HepG2 (cell line): Measurements from ENCODE around the gene RAE1. TPM values are rescaled to one million over a fixed set of nuclear protein-coding genes. Genes with fewer than 3 reads are reported as not detected.

Source experiments
- ARNT ChIP-seq: fragments of 450-650 bp; IDR thresholded peaks from 2 replicates; pipeline ENCODE4 v1.6.1; 2017
- CEBPB ChIP-seq: IDR thresholded peaks from 2 replicates; pipeline ENCODE4 v1.6.1; 2011; ENCODE audit warnings: low read depth, low read length, improper control_type of control experiment, borderline replicate concordance
- DPF2 ChIP-seq: sonication (generic); formaldehyde crosslinking; IDR thresholded peaks from 2 replicates; pipeline ENCODE4 v1.4.0; 2020; ENCODE audit warnings: mild to moderate bottlenecking, low read depth, missing genetic modification reagents, borderline replicate concordance
- FOXO1 ChIP-seq: sonication (generic); formaldehyde crosslinking; IDR thresholded peaks from 2 replicates; pipeline ENCODE4 v1.4.0; 2020; ENCODE audit warnings: missing genetic modification reagents
- JARID2 ChIP-seq: sonication (generic); formaldehyde crosslinking; IDR thresholded peaks from 2 replicates; pipeline ENCODE4 v1.8.1; 2023; ENCODE audit warnings: missing genetic modification reagents, inconsistent platforms; ENCODE audit not compliant: insufficient replicate concordance
- KLF15 ChIP-seq: sonication (generic); formaldehyde crosslinking; IDR thresholded peaks from 2 replicates; pipeline ENCODE4 v1.8.1; 2023; ENCODE audit warnings: borderline replicate concordance, mild to moderate bottlenecking, inconsistent platforms, missing genetic modification reagents, mixed read lengths
- LCORL ChIP-seq, 2 experiments: fragments of 450-650 bp in 1 of 2; sonication (generic) in 1 of 2; formaldehyde crosslinking in 1 of 2; IDR thresholded peaks; 2 replicates each; pipeline versions ENCODE4 v1.5.0 to v1.6.1; 2017 to 2020; ENCODE audit warnings: antibody characterized with exemption in 1 of 2, missing genetic modification reagents in 1 of 2
- MAFG ChIP-seq: sonication (generic); formaldehyde crosslinking; IDR thresholded peaks from 2 replicates; pipeline ENCODE4 v1.5.1; 2020; ENCODE audit warnings: mild to moderate bottlenecking, missing genetic modification reagents
- PHF20 ChIP-seq: sonication (generic); formaldehyde crosslinking; IDR thresholded peaks from 2 replicates; pipeline ENCODE4 v1.5.0; 2020; ENCODE audit warnings: mild to moderate bottlenecking, missing genetic modification reagents
- RBM22 ChIP-seq: fragments of 200-400 bp; formaldehyde crosslinking; optimal IDR thresholded peaks from 2 replicates; pipeline ENCODE3; 2017; ENCODE audit warnings: mild to moderate bottlenecking, low read length, moderate library complexity
- RBM39 ChIP-seq: fragments of 200-400 bp; formaldehyde crosslinking; IDR thresholded peaks from one replicate; pipeline ENCODE4 v1.6.1; 2018; ENCODE audit warnings: antibody characterized with exemption, mild to moderate bottlenecking, low read depth, low read length; ENCODE audit not compliant: poor library complexity, severe bottlenecking
- REL ChIP-seq: sonication (generic); formaldehyde crosslinking; conservative IDR thresholded peaks from 2 replicates; pipeline ENCODE4 v1.8.0; 2022; ENCODE audit warnings: mild to moderate bottlenecking, missing genetic modification reagents, moderate library complexity
- YEATS4 ChIP-seq: sonication (generic); formaldehyde crosslinking; IDR thresholded peaks from 2 replicates; pipeline ENCODE4 v1.4.0; 2020; ENCODE audit warnings: missing genetic modification reagents, borderline replicate concordance
- ZBTB39 ChIP-seq: sonication (generic); formaldehyde crosslinking; IDR thresholded peaks from 2 replicates; pipeline ENCODE4 v1.5.0; 2020; ENCODE audit warnings: missing genetic modification reagents
- ZBTB7A ChIP-seq: sonication (generic); formaldehyde crosslinking; IDR thresholded peaks from 2 replicates; pipeline ENCODE4 v1.8.0; 2022; ENCODE audit warnings: mild to moderate bottlenecking, missing genetic modification reagents
- ZMYM3 ChIP-seq: sonication (generic); formaldehyde crosslinking; IDR thresholded peaks from 2 replicates; pipeline ENCODE4 v1.5.1; 2020; ENCODE audit warnings: mild to moderate bottlenecking, missing genetic modification reagents
- ZNF253 ChIP-seq: sonication (generic); formaldehyde crosslinking; IDR thresholded peaks from 2 replicates; pipeline ENCODE4 v1.8.0; 2022; ENCODE audit warnings: mild to moderate bottlenecking, missing genetic modification reagents, borderline replicate concordance
- ZNF280D ChIP-seq: sonication (generic); formaldehyde crosslinking; IDR thresholded peaks from 2 replicates; pipeline ENCODE4 v1.5.1; 2020; ENCODE audit warnings: mild to moderate bottlenecking, missing genetic modification reagents
- ZNF335 ChIP-seq: sonication (generic); formaldehyde crosslinking; IDR thresholded peaks from 2 replicates; pipeline ENCODE4 v1.4.0; 2020; ENCODE audit warnings: missing genetic modification reagents
- ZNF547 ChIP-seq: sonication (generic); formaldehyde crosslinking; IDR thresholded peaks from 2 replicates; pipeline ENCODE4 v1.5.1; 2020; ENCODE audit warnings: mild to moderate bottlenecking, missing genetic modification reagents
- ZNF670 ChIP-seq: sonication (generic); formaldehyde crosslinking; IDR thresholded peaks from 2 replicates; pipeline ENCODE4 v1.8.0; 2022; ENCODE audit warnings: mild to moderate bottlenecking, missing genetic modification reagents, borderline replicate concordance
- ZNF703 ChIP-seq: sonication (generic); formaldehyde crosslinking; IDR thresholded peaks from 2 replicates; pipeline ENCODE4 v1.5.1; 2020; ENCODE audit warnings: missing genetic modification reagents, mild to moderate bottlenecking, moderate library complexity, borderline replicate concordance
- polyA plus RNA-seq, 8 experiments: library from polyadenylated mRNA; depleted of rRNA in 3 of 8; stranded (reverse) in 7 of 8; unstranded in 1 of 8; fragments of >200 nt; fragmentation: Illumina TruSeq in 4 of 8; extraction: Trizol in 4 of 8; gene quantifications; 2 replicates each; pipeline versions ENCODE4 v1.2.1 to v1.2.3, GENCODE V29; 2011 to 2016; ENCODE audit warnings: low read depth in 4 of 8, missing spikeins in 1 of 8, mixed read lengths in 1 of 8; ENCODE audit not compliant: insufficient read depth in 1 of 8
- total RNA-seq, 5 experiments: library from RNA; depleted of rRNA; stranded (reverse); fragments of >200 nt; fragmentation: Illumina TruSeq; extraction: Trizol; gene quantifications; 2 replicates each; pipeline ENCODE4 v1.2.3, GENCODE V29; 2016; ENCODE audit warnings: low read depth in 1 of 5
- TF ChIP-seq, protein P1 (sequence below): sonication (generic); formaldehyde crosslinking; IDR thresholded peaks from 2 replicates; pipeline ENCODE4 v1.4.0; 2020; ENCODE audit warnings: missing genetic modification reagents; ENCODE audit errors: not compliant biosample characterization

RAE1 gene
- total and polyA plus RNA-seq, 2 of the 13 experiments (the other 11 are each of a cell fraction or from before 2014, with no cell fraction given): 36.1 to 72.9 TPM

DNA sequence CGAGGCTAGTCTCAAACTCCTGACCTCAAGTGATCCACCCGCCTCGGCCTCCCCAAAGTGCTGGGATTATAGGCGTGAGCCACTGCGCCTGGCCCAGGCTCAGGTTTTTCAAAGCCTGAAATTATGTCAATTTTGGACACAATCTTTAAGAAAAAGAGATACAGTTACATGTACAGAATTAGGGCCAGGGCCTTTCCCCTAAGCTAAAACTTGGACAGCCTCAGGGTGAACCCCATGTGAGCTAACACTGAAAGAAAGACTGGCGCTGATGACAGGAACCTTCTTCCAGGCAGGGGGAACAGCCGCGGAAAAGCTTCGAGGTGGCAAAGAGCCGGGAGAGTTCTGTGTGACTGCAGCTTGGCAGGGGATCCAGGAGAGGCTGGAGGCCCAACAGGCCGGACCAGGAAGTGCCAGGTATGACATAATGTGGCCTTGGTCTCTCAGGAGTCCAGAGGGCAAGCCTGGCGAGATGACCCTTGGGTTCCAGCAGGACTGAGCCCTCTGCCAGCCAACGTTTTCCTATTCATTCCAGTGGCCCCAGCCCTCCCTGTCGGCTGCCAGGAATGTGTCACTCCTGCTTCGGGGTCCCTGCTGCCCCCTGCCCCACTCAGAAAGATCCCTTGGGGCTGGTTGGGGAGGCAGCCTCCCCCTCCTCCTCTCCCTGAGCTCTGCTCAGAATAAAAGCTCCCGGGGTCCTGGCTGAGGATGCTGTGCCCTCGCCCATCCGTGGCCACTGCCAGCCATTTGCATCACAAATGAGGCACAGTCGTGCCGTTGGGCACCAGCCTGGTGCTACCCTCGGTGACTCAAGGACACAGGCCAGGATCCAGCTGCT lies 77.5 kb downstream of the RAE1 start (continued):
- TF ChIP-seq ZBTB39 (CRISPR knock-in tag) (no peak), ZNF670 (0 out of 2 replicates have a peak, but pooled peaks have one; percentile 68), ARNT (no peak), LCORL (IDR thresholded peaks at IDR 0.05) (no peak), LCORL (CRISPR knock-in tag; IDR thresholded peaks at IDR 0.05) (peak; percentile 57; the same call in 1 of the 2 replicates), PHF20 (peak; percentile 55), FOXO1 (CRISPR knock-in tag) (0 out of 2 replicates have a peak, but pooled peaks have one; percentile 5), REL (no peak), ZBTB7A (peak; percentile 73), YEATS4 (CRISPR knock-in tag) (0 out of 2 replicates have a peak, but pooled peaks have one; percentile 28), CEBPB (peak; percentile 31; the same call in 1 of the 2 replicates), JARID2 (CRISPR knock-in tag) (no peak), ZNF253 (0 out of 2 replicates have a peak, but pooled peaks have one; percentile 49), MAFG (CRISPR knock-in tag) (no peak), ZNF703 (CRISPR knock-in tag) (peak; percentile 56; the same call in 1 of the 2 replicates), ZNF280D (CRISPR knock-in tag) (peak; percentile 29; the same call in 1 of the 2 replicates), DPF2 (CRISPR knock-in tag) (0 out of 2 replicates have a peak, but pooled peaks have one; percentile 24), ZNF335 (CRISPR knock-in tag) (no peak), KLF15 (no peak), RBM22 (no peak), ZNF547 (no peak), ZMYM3 (peak; percentile 62; the same call in 1 of the 2 replicates), RBM39 (no peak)
- TF ChIP-seq, protein P1, sequence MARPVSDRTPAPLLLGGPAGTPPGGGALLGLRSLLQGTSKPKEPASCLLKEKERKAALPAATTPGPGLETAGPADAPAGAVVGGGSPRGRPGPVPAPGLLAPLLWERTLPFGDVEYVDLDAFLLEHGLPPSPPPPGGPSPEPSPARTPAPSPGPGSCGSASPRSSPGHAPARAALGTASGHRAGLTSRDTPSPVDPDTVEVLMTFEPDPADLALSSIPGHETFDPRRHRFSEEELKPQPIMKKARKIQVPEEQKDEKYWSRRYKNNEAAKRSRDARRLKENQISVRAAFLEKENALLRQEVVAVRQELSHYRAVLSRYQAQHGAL (CRISPR knock-in tag): no peak
